Measurements from ENCODE around the gene GABBR1. TPM values are rescaled to one million over a fixed set of nuclear protein-coding genes. Genes with fewer than 3 reads are reported as not detected.

Gene GABBR1
- total and polyA plus RNA-seq, 12 donors = 10.2 to 41.3 (median 18.2) TPM

DNA sequence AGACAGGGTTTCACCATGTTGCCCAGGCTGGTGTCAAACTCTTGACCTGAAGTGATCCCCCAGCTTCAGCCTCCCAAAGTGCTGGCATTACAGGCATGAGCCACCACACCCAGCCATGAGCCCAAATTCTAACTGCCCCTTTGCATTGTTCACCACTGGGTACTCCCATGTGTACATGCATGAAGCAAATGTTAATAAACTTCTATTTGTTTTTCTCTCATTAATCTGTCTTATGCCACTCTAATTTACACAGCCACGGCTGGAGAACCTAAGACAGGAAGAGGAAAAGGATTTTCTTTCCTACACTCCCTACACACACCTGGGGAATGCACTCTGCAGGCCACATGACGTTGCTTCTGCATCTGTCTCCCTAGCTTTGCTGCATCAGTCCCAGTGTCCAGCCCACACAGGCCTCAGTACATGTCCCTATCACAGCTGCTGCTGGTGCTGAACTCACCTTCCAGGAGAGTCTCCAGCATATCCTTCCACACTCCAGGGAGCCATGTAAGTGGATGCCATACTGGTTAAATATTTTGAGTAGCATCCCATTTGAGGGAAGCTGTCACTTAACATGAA, 34.7 kb downstream of the GABBR1 start:
- Histone ChIP-seq H3K4me3 (no peak overlapping the region), H3K27ac (no peak overlapping the region), H3K36me3 (peaks cover 0 to 34% (median 7%) of the 10 kb centered on the region in 9 donors), H3K9me3 (no peaks in the 10 kb centered on the region), H3K27me3 (peaks cover 0 to 4% (median 0%) of the 10 kb centered on the region in 7 donors), H3K4me1 (no peaks in the 10 kb centered on the region)
- TF ChIP-seq CTCF (IDR thresholded peaks at IDR 0.05) = no peak
- peak in 1 of 8 donors; percentile 35 for ATAC-seq
- 56 to 59% methylated on average over 2 of the region's 2 CpGs for WGBS, 2 donors
- intact Hi-C loops (cut with DNase I) = no loop called here
- no peak for DNase-seq

DNA sequence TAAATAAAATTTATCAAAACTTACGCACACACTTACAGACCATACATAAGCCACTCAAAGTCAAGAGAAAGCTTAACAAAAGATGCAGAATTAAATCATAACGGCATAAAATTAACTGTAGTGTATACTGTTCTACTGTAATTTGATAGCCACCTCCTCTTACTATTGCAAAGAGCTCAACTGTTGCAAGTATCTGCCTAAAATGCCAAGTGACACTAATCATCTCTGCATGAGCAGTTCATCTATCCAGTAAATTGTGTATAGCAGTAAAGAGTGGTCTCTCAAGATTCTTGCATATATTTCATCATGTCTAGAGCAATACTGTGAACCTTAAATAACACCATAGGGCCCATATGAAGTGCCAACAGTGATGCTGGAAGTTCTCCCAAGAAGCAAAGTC, 35.8 kb downstream of the GABBR1 start:
- ATAC-seq = no peak
- Histone ChIP-seq H3K27ac (no peak overlapping the region), H3K4me1 (no peaks in the 10 kb centered on the region), H3K27me3 (peaks cover 0 to 5% (median 0%) of the 10 kb centered on the region in 7 donors), H3K4me3 (no peak overlapping the region), H3K36me3 (peaks cover 0 to 23% (median 0%) of the 10 kb centered on the region in 9 donors), H3K9me3 (no peaks in the 10 kb centered on the region)
- intact Hi-C loops (cut with DNase I) = no loop called here
- WGBS, 2 donors = 87 to 96% methylated on average over 2 of the region's 2 CpGs
- no peak for TF ChIP-seq CTCF (IDR thresholded peaks at IDR 0.05)
- DNase-seq = no peak

GRCh38 chr6:29596381-29596900, 36.5 kb downstream of the GABBR1 start:
- H3K36me3 ChIP-seq = peaks cover 0 to 16% (median 0%) of the 10 kb centered on the region in 9 donors
- H3K27me3 ChIP-seq = peaks cover 0 to 13% (median 4%) of the 10 kb centered on the region in 7 donors
- no peaks in the 10 kb centered on the region for H3K4me1 ChIP-seq
- no peak overlapping the region for H3K27ac ChIP-seq
- H3K9me3 ChIP-seq = no peaks in the 10 kb centered on the region
- DNase-seq (no peak), ATAC-seq (no peak)
- intact Hi-C loops (cut with DNase I) = no loop called here
- no peak for TF ChIP-seq CTCF (IDR thresholded peaks at IDR 0.05)
- H3K4me3 ChIP-seq = no peak overlapping the region
- WGBS, 2 donors = 78 to 80% methylated on average over 6 of the region's 6 CpGs

GRCh38 chr6:29593199-29593855, 39.7 kb downstream of the GABBR1 start:
- Histone ChIP-seq H3K36me3 (no peaks in the 10 kb centered on the region), H3K27me3 (peaks cover 0 to 16% (median 13%) of the 10 kb centered on the region in 7 donors), H3K4me3 (no peak overlapping the region), H3K4me1 (no peaks in the 10 kb centered on the region), H3K27ac (no peak overlapping the region), H3K9me3 (no peaks in the 10 kb centered on the region)
- ATAC-seq (no peak), DNase-seq (no peak)
- TF ChIP-seq CTCF (IDR thresholded peaks at IDR 0.05) = no peak
- intact Hi-C loops (cut with DNase I) = no loop called here
- 22 to 28% methylated on average over 4 of the region's 4 CpGs for WGBS, 2 donors
